Ishikawa (cell line): ENCODE measurements around the gene SNX19.
A peak's percentile ranks its signal among the peaks of the same experiment; 100 is the strongest.

ENCODE experiments used
- CEBPB ChIP-seq: IDR thresholded peaks from 2 replicates; pipeline ENCODE4 v1.6.1; 2012
- CREB1 ChIP-seq: IDR thresholded peaks from 2 replicates; pipeline ENCODE4 v1.6.1; 2012; ENCODE audit warnings: low read depth
- EGR1 ChIP-seq: IDR thresholded peaks from 2 replicates; pipeline ENCODE4 v1.6.1; 2012
- EP300 ChIP-seq: IDR thresholded peaks from 2 replicates; pipeline ENCODE4 v1.6.1; 2012; ENCODE audit warnings: borderline replicate concordance
- FOXM1 ChIP-seq: IDR thresholded peaks from 2 replicates; pipeline ENCODE4 v1.6.1; 2012; ENCODE audit warnings: low read depth, borderline replicate concordance
- MAX ChIP-seq: IDR thresholded peaks from 2 replicates; pipeline ENCODE4 v1.6.1; 2012
- NFIC ChIP-seq: IDR thresholded peaks from 2 replicates; pipeline ENCODE4 v1.6.1; 2012
- RAD21 ChIP-seq: IDR thresholded peaks from 2 replicates; pipeline ENCODE4 v1.6.1; 2012; ENCODE audit warnings: low read depth
- TAF1 ChIP-seq: IDR thresholded peaks from 2 replicates; pipeline ENCODE4 v1.6.1; 2012; ENCODE audit warnings: low read depth, mild to moderate bottlenecking
- TCF12 ChIP-seq: IDR thresholded peaks from 2 replicates; pipeline ENCODE4 v1.6.1; 2012; ENCODE audit warnings: low read depth
- TEAD4 ChIP-seq: IDR thresholded peaks from 2 replicates; pipeline ENCODE4 v1.6.1; 2012
- YY1 ChIP-seq: IDR thresholded peaks from 2 replicates; pipeline ENCODE4 v1.6.1; 2012; ENCODE audit warnings: low read depth
- ZBTB7A ChIP-seq: IDR thresholded peaks from 2 replicates; pipeline ENCODE4 v1.6.1; 2012; ENCODE audit warnings: low read depth
- TF ChIP-seq, protein P1 (sequence below): IDR thresholded peaks from 2 replicates; pipeline ENCODE4 v1.6.1; 2012
- TF ChIP-seq, protein P2 (sequence below): IDR thresholded peaks from 2 replicates; pipeline ENCODE4 v1.6.1; 2012; ENCODE audit warnings: low read depth, mild to moderate bottlenecking

The SNX19 gene

DNA sequence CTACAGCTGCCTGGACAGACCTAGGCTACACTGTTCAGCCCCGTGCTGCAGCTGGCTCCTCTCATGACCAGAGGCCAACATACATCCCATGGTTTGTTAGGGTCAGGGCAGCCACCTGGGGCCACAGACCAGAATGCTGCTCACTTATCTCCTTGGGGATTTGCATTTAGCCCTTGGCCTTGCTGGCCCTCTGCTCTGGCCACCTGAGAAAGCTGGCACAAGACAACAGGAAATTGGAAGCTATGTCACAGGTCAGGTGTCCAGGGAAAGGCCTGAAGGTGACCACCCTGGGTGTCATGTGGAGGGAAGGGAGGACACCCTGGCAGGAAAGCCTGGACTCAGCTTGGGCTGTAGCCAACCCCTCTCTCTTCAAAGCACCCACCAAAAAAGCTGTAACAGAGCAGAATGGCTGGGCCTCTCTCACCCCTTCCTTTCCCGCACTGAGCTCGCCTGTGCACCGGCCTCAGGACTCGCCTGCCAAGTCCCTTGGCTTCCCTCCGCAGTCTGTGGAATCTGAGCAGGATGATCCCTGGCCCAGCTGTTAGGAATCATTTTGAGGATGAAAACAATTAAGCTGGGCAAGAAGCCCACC lies 86.3 kb downstream of the SNX19 start:
- no peak for TF ChIP-seq TAF1
- no peak for TF ChIP-seq MAX
- no peak for TF ChIP-seq EP300
- TF ChIP-seq, protein P1, sequence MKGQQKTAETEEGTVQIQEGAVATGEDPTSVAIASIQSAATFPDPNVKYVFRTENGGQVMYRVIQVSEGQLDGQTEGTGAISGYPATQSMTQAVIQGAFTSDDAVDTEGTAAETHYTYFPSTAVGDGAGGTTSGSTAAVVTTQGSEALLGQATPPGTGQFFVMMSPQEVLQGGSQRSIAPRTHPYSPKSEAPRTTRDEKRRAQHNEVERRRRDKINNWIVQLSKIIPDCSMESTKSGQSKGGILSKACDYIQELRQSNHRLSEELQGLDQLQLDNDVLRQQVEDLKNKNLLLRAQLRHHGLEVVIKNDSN = no peak
- no peak for TF ChIP-seq TEAD4
- no peak for TF ChIP-seq CREB1
- no peak for TF ChIP-seq TCF12
- no peak for TF ChIP-seq NFIC
- no peak for TF ChIP-seq RAD21
- no peak for TF ChIP-seq ZBTB7A
- no peak for TF ChIP-seq CEBPB
- TF ChIP-seq FOXM1 = no peak
- TF ChIP-seq YY1 = no peak
- TF ChIP-seq EGR1 = no peak
- TF ChIP-seq, protein P2, sequence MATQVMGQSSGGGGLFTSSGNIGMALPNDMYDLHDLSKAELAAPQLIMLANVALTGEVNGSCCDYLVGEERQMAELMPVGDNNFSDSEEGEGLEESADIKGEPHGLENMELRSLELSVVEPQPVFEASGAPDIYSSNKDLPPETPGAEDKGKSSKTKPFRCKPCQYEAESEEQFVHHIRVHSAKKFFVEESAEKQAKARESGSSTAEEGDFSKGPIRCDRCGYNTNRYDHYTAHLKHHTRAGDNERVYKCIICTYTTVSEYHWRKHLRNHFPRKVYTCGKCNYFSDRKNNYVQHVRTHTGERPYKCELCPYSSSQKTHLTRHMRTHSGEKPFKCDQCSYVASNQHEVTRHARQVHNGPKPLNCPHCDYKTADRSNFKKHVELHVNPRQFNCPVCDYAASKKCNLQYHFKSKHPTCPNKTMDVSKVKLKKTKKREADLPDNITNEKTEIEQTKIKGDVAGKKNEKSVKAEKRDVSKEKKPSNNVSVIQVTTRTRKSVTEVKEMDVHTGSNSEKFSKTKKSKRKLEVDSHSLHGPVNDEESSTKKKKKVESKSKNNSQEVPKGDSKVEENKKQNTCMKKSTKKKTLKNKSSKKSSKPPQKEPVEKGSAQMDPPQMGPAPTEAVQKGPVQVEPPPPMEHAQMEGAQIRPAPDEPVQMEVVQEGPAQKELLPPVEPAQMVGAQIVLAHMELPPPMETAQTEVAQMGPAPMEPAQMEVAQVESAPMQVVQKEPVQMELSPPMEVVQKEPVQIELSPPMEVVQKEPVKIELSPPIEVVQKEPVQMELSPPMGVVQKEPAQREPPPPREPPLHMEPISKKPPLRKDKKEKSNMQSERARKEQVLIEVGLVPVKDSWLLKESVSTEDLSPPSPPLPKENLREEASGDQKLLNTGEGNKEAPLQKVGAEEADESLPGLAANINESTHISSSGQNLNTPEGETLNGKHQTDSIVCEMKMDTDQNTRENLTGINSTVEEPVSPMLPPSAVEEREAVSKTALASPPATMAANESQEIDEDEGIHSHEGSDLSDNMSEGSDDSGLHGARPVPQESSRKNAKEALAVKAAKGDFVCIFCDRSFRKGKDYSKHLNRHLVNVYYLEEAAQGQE = no peak

DNA sequence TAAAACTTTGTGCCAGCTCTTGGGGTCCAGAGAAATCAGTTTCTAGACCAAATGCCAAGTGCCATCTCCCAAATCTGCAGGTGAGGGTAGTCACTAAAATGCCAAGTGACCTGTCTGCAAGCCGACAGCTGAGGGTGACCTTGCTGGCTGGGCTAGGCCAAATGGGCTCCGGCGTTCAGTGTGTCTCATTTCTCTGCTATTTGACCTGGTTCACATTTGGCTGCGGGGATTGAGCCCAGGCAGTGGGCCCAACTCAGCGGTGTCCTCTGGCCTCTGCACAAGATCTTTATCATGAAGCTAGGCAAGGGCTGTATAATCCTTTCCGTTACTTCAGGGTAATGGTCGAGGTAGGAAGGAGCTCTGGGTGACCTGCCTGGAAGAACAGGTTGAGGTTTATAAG lies 87.5 kb downstream of the SNX19 start:
- no peak for TF ChIP-seq CEBPB
- no peak for TF ChIP-seq MAX
- no peak for TF ChIP-seq YY1

DNA sequence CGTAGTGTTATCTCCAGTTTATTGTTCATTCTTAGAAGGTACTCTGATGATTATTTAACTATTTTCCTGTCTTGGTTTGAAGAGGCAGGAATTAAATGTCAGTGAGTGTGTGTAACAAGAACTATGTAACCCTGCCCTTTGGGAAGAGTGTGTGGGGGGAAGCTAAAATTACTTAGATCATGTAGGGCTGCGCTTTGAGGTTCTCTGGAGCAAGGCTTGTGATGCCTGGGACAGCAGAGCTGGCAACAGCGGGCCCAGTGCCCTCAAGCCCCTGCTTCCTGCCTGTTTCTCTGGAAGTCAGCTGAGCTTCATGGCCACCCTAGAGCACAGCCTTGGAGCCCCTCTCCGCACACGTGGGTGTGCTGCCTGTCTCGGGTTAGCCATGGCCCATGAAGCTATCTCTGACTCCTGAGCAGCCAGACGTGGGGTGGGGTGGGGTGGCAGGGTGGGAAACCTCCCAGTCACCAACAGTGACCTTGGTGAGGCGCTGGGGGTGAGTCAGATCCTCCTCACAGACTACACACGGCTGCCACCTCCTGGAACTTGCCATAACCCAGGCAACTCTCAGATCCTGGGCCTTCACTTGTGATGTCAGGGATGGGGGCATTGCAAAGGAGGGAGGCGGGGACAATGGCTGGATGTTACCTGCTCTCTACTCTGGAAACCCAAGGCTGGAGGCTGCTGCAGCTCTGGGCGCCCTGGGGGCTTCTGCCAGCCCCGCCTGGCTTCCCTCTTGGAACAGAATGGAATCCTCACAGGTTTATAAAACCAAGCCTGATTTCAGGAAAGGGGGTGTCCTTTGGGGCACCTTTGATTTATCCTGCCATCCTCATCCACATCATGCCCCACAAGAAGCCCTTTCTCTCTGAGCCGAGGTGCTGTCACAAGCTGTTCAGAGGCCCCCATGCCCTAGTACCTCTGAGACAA lies 88.6 kb downstream of the SNX19 start:
- TF ChIP-seq, protein P2 = no peak
- 0 out of 2 replicates have a peak, but pooled peaks have one; percentile 24 for TF ChIP-seq MAX
- no peak for TF ChIP-seq CEBPB
- no peak for TF ChIP-seq TEAD4
- no peak for TF ChIP-seq TCF12
- TF ChIP-seq RAD21 = peak; percentile 94
- TF ChIP-seq, protein P1 = no peak
- TF ChIP-seq FOXM1 = no peak
- TF ChIP-seq NFIC = no peak
- 0 out of 2 replicates have a peak, but pooled peaks have one; percentile 21 for TF ChIP-seq EP300
- TF ChIP-seq ZBTB7A = no peak
- no peak for TF ChIP-seq EGR1

DNA sequence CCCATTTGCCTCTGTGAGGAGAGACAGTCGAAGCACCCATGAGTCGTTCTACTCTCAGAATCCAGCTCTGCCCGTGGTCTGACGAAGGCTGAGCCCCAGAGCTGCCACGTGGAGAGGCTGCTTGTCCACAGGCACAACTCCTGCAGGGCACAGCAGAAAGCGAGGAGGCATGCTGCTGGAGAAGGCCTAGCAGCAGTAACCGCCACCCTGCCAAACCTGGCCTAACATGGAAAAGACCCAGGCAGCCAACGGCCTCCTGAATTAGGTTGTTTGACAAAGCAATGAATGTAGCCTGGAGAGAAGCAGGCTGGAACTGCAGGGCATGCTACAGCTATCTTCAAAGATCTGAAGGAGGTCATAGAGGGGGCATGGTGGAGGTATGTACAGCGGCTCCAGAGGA lies 89.7 kb downstream of the SNX19 start:
- TF ChIP-seq, protein P2 = no peak
- TF ChIP-seq CEBPB = no peak
- TF ChIP-seq EP300 = no peak
- no peak for TF ChIP-seq EGR1
- TF ChIP-seq TEAD4 = no peak
- TF ChIP-seq TAF1 = no peak
- TF ChIP-seq FOXM1 = no peak
- no peak for TF ChIP-seq RAD21
- no peak for TF ChIP-seq ZBTB7A
- TF ChIP-seq NFIC = no peak
- TF ChIP-seq CREB1 = no peak
- TF ChIP-seq MAX = no peak
- TF ChIP-seq, protein P1 = no peak
- no peak for TF ChIP-seq TCF12
- no peak for TF ChIP-seq YY1
